IMR-90 (cell line): ENCODE results near the gene TMEM131. TPM values are rescaled to one million over a fixed set of nuclear protein-coding genes. Genes with fewer than 3 reads are reported as not detected.

Experiments
- ATAC-seq: fragments of 200-7000 bp; cut with Tn5 transposase; 2 replicates; pipeline ENCODE4 v1.9.1; 2020; ENCODE audit warnings: low read depth, mild to moderate bottlenecking, moderate library complexity
- BruUV-seq: library from RNA; stranded (reverse); fragments of 400-500 nt; replicated peaks from 2 replicates; lab custom pipeline; 2021; lab: Mats Ljungman, UMichigan
- CTCF ChIA-PET: fragments of 300-600 bp; formaldehyde crosslinking; extraction: SDS; loops from one replicate; lab custom pipeline; 2021; ENCODE audit warnings: antibody characterized with exemption; lab: Yijun Ruan, JAX
- POLR2A ChIA-PET: fragments of 300-600 bp; sonication (Branson Sonifier 250); formaldehyde crosslinking; loops from one replicate; lab custom pipeline; 2022; ENCODE audit warnings: antibody characterized with exemption; ENCODE audit not compliant: unreplicated experiment; lab: Charles Lee
- DNase-seq: peaks from one replicate; pipeline ENCODE4 v3.0.0; 2013
- H2AFZ ChIP-seq: replicated peaks from 2 replicates; pipeline ENCODE3; 2013; ENCODE audit warnings: low read length, mild to moderate bottlenecking; ENCODE audit not compliant: poor library complexity
- H2AK5ac ChIP-seq: 2 replicates; pipeline ENCODE4 v1.6.1; 2013; ENCODE audit warnings: low read depth, low read length, inconsistent platforms
- H2AK9ac ChIP-seq: replicated peaks from 2 replicates; pipeline ENCODE3; 2013; ENCODE audit warnings: mild to moderate bottlenecking, low read depth, low read length, moderate library complexity; ENCODE audit not compliant: poor library complexity
- H2BK120ac ChIP-seq: 2 replicates; pipeline ENCODE4 v1.6.1; 2013; ENCODE audit warnings: low read depth, low read length, inconsistent platforms
- H2BK15ac ChIP-seq: 3 replicates; pipeline ENCODE4 v1.6.1; 2013; ENCODE audit warnings: low read depth, low read length, inconsistent platforms
- H2BK20ac ChIP-seq: 2 replicates; pipeline ENCODE4 v1.6.1; 2013; ENCODE audit warnings: low read depth, mild to moderate bottlenecking, inconsistent platforms, low read length, moderate library complexity
- H2BK5ac ChIP-seq: 2 replicates; pipeline ENCODE4 v1.6.1; 2013; ENCODE audit warnings: mild to moderate bottlenecking, low read depth, low read length, inconsistent platforms; ENCODE audit not compliant: poor library complexity, severe bottlenecking
- H3K14ac ChIP-seq: replicated peaks from 2 replicates; pipeline ENCODE4 v1.6.1; 2013; ENCODE audit warnings: low read depth, low read length, inconsistent platforms
- H3K18ac ChIP-seq: 2 replicates; pipeline ENCODE4 v1.6.1; 2013; ENCODE audit warnings: low read depth, low read length, control low read depth
- H3K23ac ChIP-seq: 2 replicates; pipeline ENCODE4 v1.6.1; 2013; ENCODE audit warnings: low read depth, low read length, inconsistent platforms
- H3K27ac ChIP-seq: 2 replicates; pipeline ENCODE4 v1.5.1; 2013; ENCODE audit warnings: mild to moderate bottlenecking, control low read depth, low read length; ENCODE audit not compliant: insufficient read depth
- H3K27me3 ChIP-seq: 2 replicates; pipeline ENCODE4 v1.6.1; 2013; ENCODE audit warnings: low read length; ENCODE audit not compliant: control insufficient read depth, insufficient read depth
- H3K36me3 ChIP-seq: 2 replicates; pipeline ENCODE4 v1.6.1; 2013; ENCODE audit warnings: low read length, mixed read lengths; ENCODE audit not compliant: control insufficient read depth, insufficient read depth
- H3K4ac ChIP-seq: 2 replicates; pipeline ENCODE4 v1.6.1; 2013; ENCODE audit warnings: low read depth, low read length, inconsistent platforms
- H3K4me1 ChIP-seq: 2 replicates; pipeline ENCODE4 v1.6.1; 2013; ENCODE audit warnings: low read length, mixed read lengths; ENCODE audit not compliant: control insufficient read depth, insufficient read depth
- H3K4me2 ChIP-seq: 2 replicates; pipeline ENCODE4 v1.6.1; 2013; ENCODE audit warnings: low read depth, mild to moderate bottlenecking, control low read depth, low read length, moderate library complexity
- H3K4me3 ChIP-seq: 2 replicates; pipeline ENCODE4 v1.5.1; 2013; ENCODE audit warnings: low read depth, mild to moderate bottlenecking, control low read depth, low read length, moderate library complexity; ENCODE audit not compliant: insufficient read depth
- H3K56ac ChIP-seq: 2 replicates; pipeline ENCODE4 v1.6.1; 2013; ENCODE audit warnings: low read length, inconsistent platforms; ENCODE audit not compliant: insufficient read depth; ENCODE audit errors: extremely low read depth
- H3K79me1 ChIP-seq, 2 experiments: 2 replicates each; pipeline ENCODE4 v1.6.1; 2013; ENCODE audit warnings: low read length in 2 of 2, inconsistent platforms in 1 of 2, low read depth in 1 of 2
- H3K9ac ChIP-seq: 2 replicates; pipeline ENCODE4 v1.6.1; 2013; ENCODE audit warnings: low read depth, low read length, control low read depth
- H3K9me1 ChIP-seq: 2 replicates; pipeline ENCODE4 v1.6.1; 2013; ENCODE audit warnings: low read length, inconsistent platforms; ENCODE audit not compliant: insufficient read depth
- H3K9me3 ChIP-seq: 2 replicates; pipeline ENCODE4 v1.6.1; 2013; ENCODE audit warnings: low read length; ENCODE audit not compliant: control insufficient read depth, insufficient read depth
- H4K20me1 ChIP-seq: 2 replicates; pipeline ENCODE4 v1.6.1; 2013; ENCODE audit warnings: low read length, inconsistent platforms; ENCODE audit not compliant: insufficient read depth
- H4K5ac ChIP-seq: 2 replicates; pipeline ENCODE4 v1.6.1; 2013; ENCODE audit warnings: mild to moderate bottlenecking, low read depth, low read length, control low read depth
- H4K8ac ChIP-seq, 2 experiments: 2 replicates each; pipeline ENCODE4 v1.6.1; 2013; ENCODE audit warnings: low read depth in 2 of 2, low read length in 2 of 2, control low read depth in 1 of 2, inconsistent platforms in 1 of 2
- H4K91ac ChIP-seq: 2 replicates; pipeline ENCODE4 v1.6.1; 2013; ENCODE audit warnings: low read depth, low read length, inconsistent platforms; ENCODE audit not compliant: insufficient read depth
- CTCF ChIP-seq: conservative IDR thresholded peaks from 2 replicates; pipeline ENCODE4 v1.5.1; 2012; ENCODE audit warnings: mild to moderate bottlenecking, low read depth, low read length, improper control_type of control experiment
- ELK1 ChIP-seq: fragments of 150-350 bp; IDR thresholded peaks from 2 replicates; pipeline ENCODE4 v1.6.1; 2016; ENCODE audit warnings: low read depth, mild to moderate bottlenecking, low read length, moderate library complexity, borderline replicate concordance
- FOS ChIP-seq: fragments of 150-350 bp; IDR thresholded peaks from 2 replicates; pipeline ENCODE4 v1.6.1; 2016; ENCODE audit warnings: low read depth, low read length
- MAFK ChIP-seq: IDR thresholded peaks from 2 replicates; pipeline ENCODE4 v1.6.1; 2012; ENCODE audit warnings: low read depth, low read length, improper control_type of control experiment
- MXI1 ChIP-seq: IDR thresholded peaks from 2 replicates; pipeline ENCODE4 v1.6.1; 2012; ENCODE audit warnings: low read depth, mild to moderate bottlenecking, low read length, moderate library complexity, borderline replicate concordance
- NFE2L2 ChIP-seq: fragments of 150-350 bp; IDR thresholded peaks from 2 replicates; pipeline ENCODE4 v1.6.1; 2016; ENCODE audit warnings: low read depth, mild to moderate bottlenecking, low read length
- POLR2A ChIP-seq: IDR thresholded peaks from 2 replicates; pipeline ENCODE4 v1.6.1; 2012; ENCODE audit warnings: mild to moderate bottlenecking, low read depth, low read length
- RAD21 ChIP-seq: IDR thresholded peaks from 2 replicates; pipeline ENCODE4 v1.6.1; 2012; ENCODE audit warnings: low read length, improper control_type of control experiment
- RCOR1 ChIP-seq: IDR thresholded peaks from 2 replicates; pipeline ENCODE4 v1.6.1; 2012; ENCODE audit warnings: mild to moderate bottlenecking, low read length, improper control_type of control experiment; ENCODE audit not compliant: insufficient replicate concordance
- RFX5 ChIP-seq: IDR thresholded peaks from 2 replicates; pipeline ENCODE4 v1.8.0; 2012; ENCODE audit warnings: low read depth, mild to moderate bottlenecking, low read length, moderate library complexity
- SMC3 ChIP-seq: fragments of 150-350 bp; IDR thresholded peaks from 2 replicates; pipeline ENCODE4 v1.6.1; 2016; ENCODE audit warnings: low read depth, mild to moderate bottlenecking, antibody characterized with exemption, low read length, moderate library complexity
- USF2 ChIP-seq: fragments of 150-350 bp; IDR thresholded peaks from 2 replicates; pipeline ENCODE4 v1.6.1; 2017; ENCODE audit warnings: mild to moderate bottlenecking, antibody characterized with exemption, low read length, low read depth
- WGBS, 2 experiments: methylation state at CpG; one replicate each; pipeline versions ENCODE4 v1.1.5 to v1.1.7; 2013; ENCODE audit warnings: missing lambda C conversion rate in 2 of 2; ENCODE audit not compliant: insufficient read length in 1 of 2; ENCODE audit errors: extremely low coverage in 2 of 2; 5-methylcytosine and 5-hydroxymethylcytosine counted together
- dilution Hi-C: fragments of 300-500 bp; cut with HindIII; formaldehyde crosslinking; loops from one replicate; pipeline ENCODE4 v1.14.3; 2018; ENCODE audit warnings: low sequenced_read_pairs; ENCODE audit not compliant: unreplicated experiment
- in situ Hi-C: fragments of 300-500 bp; cut with MboI; formaldehyde crosslinking; loops from 3 replicates; pipeline ENCODE4 v1.14.3; 2019; ENCODE audit warnings: low sequenced_read_pairs, inconsistent platforms, mixed read lengths
- intact Hi-C: fragments of 100-400 bp; cut with micrococcal nuclease; formaldehyde crosslinking; loops from 2 replicates; pipeline ENCODE4 v1.10.0; 2022
- polyA plus RNA-seq, 3 experiments: library from polyadenylated mRNA; depleted of rRNA; stranded (reverse); fragments of >200 nt; gene quantifications; 2 replicates each; pipeline ENCODE4 v1.2.3, GENCODE V29; 2012; ENCODE audit warnings: low replicate concordance in 1 of 3
- total RNA-seq: library from RNA; depleted of rRNA; stranded (reverse); fragments of >200 nt; gene quantifications from 2 replicates; pipeline ENCODE4 v1.2.3, GENCODE V29; 2012

The TMEM131 gene
- total and polyA plus RNA-seq, 2 of the 4 experiments (the other 2 are of a cell fraction) = 13.3 to 14.0 TPM

DNA sequence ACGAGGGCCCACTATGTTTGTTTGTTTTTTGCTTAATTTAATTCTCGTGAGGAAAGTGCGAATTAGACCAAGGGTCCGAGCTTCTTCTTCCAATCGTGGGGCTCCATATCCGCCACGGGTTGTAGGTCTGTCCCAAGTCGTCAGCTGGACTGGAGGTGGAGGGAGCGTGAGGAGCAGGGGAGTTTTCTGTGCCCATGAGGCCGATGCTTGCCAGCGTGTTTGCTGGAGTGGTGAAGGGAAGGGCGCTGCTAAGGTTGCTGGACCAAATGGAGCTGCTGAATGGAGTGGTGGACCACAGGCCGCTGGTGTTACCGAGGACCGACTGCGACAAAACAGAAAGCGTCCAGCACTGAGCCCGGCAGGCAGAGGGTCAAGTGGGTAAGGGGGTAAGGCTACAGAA, 238.7 kb downstream of the TMEM131 start:
- no peak overlapping the region for H2AFZ ChIP-seq
- ChIA-PET CTCF (no interaction called here), POLR2A (no interaction called here)
- no peaks in the 10 kb centered on the region; the same call in 1 of the 2 replicates for H3K9me1 ChIP-seq
- no peak overlapping the region for H3K56ac ChIP-seq
- intact Hi-C loops = no loop called here
- H2AK9ac ChIP-seq = no peak overlapping the region
- no peak for ATAC-seq
- no peaks in the 10 kb centered on the region for H4K20me1 ChIP-seq
- H2BK15ac ChIP-seq = no peak overlapping the region
- no peak overlapping the region for H4K5ac ChIP-seq
- no peaks in the 10 kb centered on the region for H3K79me1 ChIP-seq
- no peak overlapping the region for H2BK5ac ChIP-seq
- H3K27me3 ChIP-seq = no peaks in the 10 kb centered on the region
- H2BK120ac ChIP-seq = no peak overlapping the region
- H3K4me3 ChIP-seq = no peak overlapping the region
- H3K9me3 ChIP-seq = no peaks in the 10 kb centered on the region
- H3K4ac ChIP-seq = no peak overlapping the region
- H3K4me1 ChIP-seq = 0 out of 2 replicates have a peak, but pooled peaks cover 5% of the 10 kb centered on the region
- dilution Hi-C loops = no loop called here
- H3K18ac ChIP-seq = no peak overlapping the region
- in situ Hi-C loops = no loop called here
- no peak overlapping the region for H2BK20ac ChIP-seq
- no peak overlapping the region for H4K8ac ChIP-seq
- no peak overlapping the region for H3K4me2 ChIP-seq
- BruUV-seq = no TSS peak
- no peak for DNase-seq
- H3K23ac ChIP-seq = no peak overlapping the region
- 94% methylated on average over 10 of the region's 18 CpGs; no CpG with 5 or more reads in 1 of the 2 experiments for WGBS, 2 experiments
- H3K27ac ChIP-seq = no peak overlapping the region
- no peak for TF ChIP-seq RFX5
- no peak for TF ChIP-seq USF2
- TF ChIP-seq RCOR1 = no peak
- TF ChIP-seq RAD21 = no peak
- no peak for TF ChIP-seq ELK1
- TF ChIP-seq FOS = no peak
- TF ChIP-seq SMC3 = no peak
- no peak for TF ChIP-seq MAFK
- TF ChIP-seq MXI1 = no peak
- TF ChIP-seq NFE2L2 = no peak
- TF ChIP-seq POLR2A = no peak
- TF ChIP-seq CTCF = no peak
- H3K36me3 ChIP-seq = peaks cover 39% of the 10 kb centered on the region
- H3K14ac ChIP-seq = no peak overlapping the region
- H2AK5ac ChIP-seq = no peak overlapping the region
- H4K91ac ChIP-seq = no peak overlapping the region
- no peak overlapping the region for H3K9ac ChIP-seq
